Measurements from ENCODE around the gene HNRNPA3. TPM values are rescaled to one million over a fixed set of nuclear protein-coding genes. Genes with fewer than 3 reads are reported as not detected.

The HNRNPA3 gene
- total RNA-seq, 1 experiment from 2014 or later = 179 TPM

DNA sequence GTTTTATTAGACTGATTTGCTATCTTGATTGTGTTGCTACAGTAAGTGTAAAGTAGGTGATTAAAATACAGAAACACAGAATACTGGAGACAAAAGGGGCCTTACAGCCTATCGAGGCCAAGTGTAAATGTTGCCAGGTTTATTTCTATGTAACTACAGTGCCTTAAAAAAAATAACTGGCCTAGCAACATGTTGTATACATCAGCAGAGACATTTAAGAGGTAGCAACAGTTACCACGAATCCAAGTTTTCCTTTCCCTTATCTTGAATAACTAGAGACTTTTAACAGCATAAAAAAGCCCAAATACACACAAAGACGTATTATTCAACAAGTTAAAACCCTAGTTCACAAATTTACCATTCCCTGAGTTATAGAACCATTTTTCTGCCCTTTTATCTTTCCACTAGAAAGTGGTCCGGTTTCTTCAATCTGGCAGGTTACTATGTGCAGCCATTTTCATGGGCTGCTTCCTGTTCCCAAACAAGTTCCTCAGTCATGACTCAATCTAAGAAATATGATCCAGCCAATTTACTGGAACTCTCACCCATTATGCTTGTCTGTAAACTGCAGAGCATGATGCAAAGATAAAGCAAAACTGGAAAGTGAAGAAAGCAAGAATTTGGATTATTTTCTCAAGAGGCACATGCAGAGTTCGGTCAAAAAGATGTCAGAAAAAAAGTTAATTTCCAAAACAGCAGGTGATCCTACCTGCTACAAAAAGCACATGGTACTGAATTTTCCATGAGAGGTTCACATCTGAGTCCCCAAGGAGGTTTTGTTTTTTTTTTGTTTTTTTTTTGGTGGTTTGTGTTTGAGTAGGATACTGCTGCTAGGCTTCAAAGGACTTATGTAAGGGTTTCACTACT is 29.8 kb downstream of the HNRNPA3 start:
- Mint-ChIP-seq H3K9me3 (ENCODE audit: unreplicated experiment) (no peaks in the 10 kb centered on the region), H3K4me1 (ENCODE audit: insufficient read depth, unreplicated experiment) (peaks cover 57% of the 10 kb centered on the region), H3K36me3 (ENCODE audit: insufficient read depth, unreplicated experiment) (peaks cover 54% of the 10 kb centered on the region), H3K4me3 (ENCODE audit: unreplicated experiment) (peak overlapping the region; percentile 70), H3K27ac (ENCODE audit: low read depth, unreplicated experiment) (peak overlapping the region; percentile 97), H3K27me3 (ENCODE audit: insufficient read depth, unreplicated experiment) (no peaks in the 10 kb centered on the region)
- TSS peak; percentile 84 for BruUV-seq (replicated peaks)
- CTCF ChIA-PET = interaction anchor here (1.3 kb wide), 1 partner anchor 54 kb away, joined by 5 read pairs; no protein-coding TSS in a partner anchor
- TF ChIP-seq, protein P1, sequence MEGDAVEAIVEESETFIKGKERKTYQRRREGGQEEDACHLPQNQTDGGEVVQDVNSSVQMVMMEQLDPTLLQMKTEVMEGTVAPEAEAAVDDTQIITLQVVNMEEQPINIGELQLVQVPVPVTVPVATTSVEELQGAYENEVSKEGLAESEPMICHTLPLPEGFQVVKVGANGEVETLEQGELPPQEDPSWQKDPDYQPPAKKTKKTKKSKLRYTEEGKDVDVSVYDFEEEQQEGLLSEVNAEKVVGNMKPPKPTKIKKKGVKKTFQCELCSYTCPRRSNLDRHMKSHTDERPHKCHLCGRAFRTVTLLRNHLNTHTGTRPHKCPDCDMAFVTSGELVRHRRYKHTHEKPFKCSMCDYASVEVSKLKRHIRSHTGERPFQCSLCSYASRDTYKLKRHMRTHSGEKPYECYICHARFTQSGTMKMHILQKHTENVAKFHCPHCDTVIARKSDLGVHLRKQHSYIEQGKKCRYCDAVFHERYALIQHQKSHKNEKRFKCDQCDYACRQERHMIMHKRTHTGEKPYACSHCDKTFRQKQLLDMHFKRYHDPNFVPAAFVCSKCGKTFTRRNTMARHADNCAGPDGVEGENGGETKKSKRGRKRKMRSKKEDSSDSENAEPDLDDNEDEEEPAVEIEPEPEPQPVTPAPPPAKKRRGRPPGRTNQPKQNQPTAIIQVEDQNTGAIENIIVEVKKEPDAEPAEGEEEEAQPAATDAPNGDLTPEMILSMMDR (IDR thresholded peaks at IDR 0.05; ENCODE audit: unreplicated experiment) = no peak
- POLR2A ChIA-PET = interaction anchor here (1.8 to 5.2 kb wide), 5 partner anchors 10 to 84 kb away, joined by 5 to 49 read pairs (median 33); partner anchors contain the start of gene NFE2L2
- intact Hi-C loops (cut with micrococcal nuclease) = loop anchor here (1.0 kb wide), 1 partner anchor 21 kb away; no protein-coding TSS in a partner anchor
- DNase-seq (ENCODE audit: unreplicated experiment) = peak; percentile 88

DNA sequence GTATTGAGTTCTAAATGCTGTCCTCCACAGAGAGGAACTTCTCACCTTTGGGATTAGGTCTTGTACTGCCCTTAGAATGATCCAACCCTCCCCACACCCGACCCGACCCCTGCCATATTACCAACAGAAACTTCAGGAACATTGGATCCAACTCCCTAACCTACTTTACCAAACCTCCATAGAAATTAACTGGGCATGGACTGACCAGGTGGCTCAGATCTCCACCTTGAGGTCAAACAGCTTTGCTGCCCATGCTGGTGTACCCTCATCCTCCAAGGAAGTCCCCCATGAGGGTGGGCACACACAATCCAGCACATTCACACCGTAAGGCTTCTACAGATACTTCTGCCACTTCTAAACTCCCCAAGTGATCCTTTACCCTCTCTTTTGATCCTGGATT is 30.5 kb downstream of the HNRNPA3 start:
- DNase-seq (ENCODE audit: unreplicated experiment) = no peak
- Mint-ChIP-seq H3K4me1 (ENCODE audit: insufficient read depth, unreplicated experiment) (peaks cover 57% of the 10 kb centered on the region), H3K4me3 (ENCODE audit: unreplicated experiment) (peak overlapping the region; percentile 70), H3K36me3 (ENCODE audit: insufficient read depth, unreplicated experiment) (peaks cover 61% of the 10 kb centered on the region), H3K27ac (ENCODE audit: low read depth, unreplicated experiment) (peak overlapping the region; percentile 97), H3K27me3 (ENCODE audit: insufficient read depth, unreplicated experiment) (no peaks in the 10 kb centered on the region), H3K9me3 (ENCODE audit: unreplicated experiment) (no peaks in the 10 kb centered on the region)
- ChIA-PET POLR2A (interaction anchor here (0.6 to 2.5 kb wide), 7 partner anchors 18 to 148 kb away, joined by 3 to 11 read pairs (median 4); partner anchors contain the start of gene NFE2L2), CTCF (interaction anchor here (0.9 to 1.3 kb wide), 2 partner anchors 11 to 53 kb away, joined by 3 to 5 read pairs; no protein-coding TSS in a partner anchor)
- BruUV-seq (replicated peaks) = no TSS peak
- TF ChIP-seq, protein P1 (IDR thresholded peaks at IDR 0.05; ENCODE audit: unreplicated experiment) = no peak
- intact Hi-C loops (cut with micrococcal nuclease) = no loop called here

DNA sequence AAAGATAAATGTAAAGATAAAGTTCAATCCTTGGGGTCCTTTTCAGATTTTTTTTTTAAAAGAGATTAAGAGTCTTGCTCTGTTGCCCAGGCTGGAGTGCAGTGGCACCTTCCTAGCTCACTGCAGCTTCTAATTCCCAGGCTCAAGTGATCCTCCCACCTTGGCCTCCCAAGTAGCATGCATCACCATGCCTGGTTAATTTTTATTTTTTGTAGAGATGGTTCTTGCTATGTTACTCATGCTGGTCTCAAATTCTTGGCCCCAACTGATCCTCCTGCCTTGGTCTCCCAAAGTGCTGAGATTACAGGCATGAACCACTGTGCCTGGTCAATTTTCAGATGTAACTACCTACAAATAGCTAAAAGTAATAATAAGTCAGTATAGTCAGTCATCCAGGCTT is 30.9 kb downstream of the HNRNPA3 start:
- no peak for DNase-seq (ENCODE audit: unreplicated experiment)
- BruUV-seq (replicated peaks) = no TSS peak
- no peaks in the 10 kb centered on the region for H3K9me3 Mint-ChIP-seq (ENCODE audit: unreplicated experiment)
- CTCF ChIA-PET = interaction anchor here (0.7 to 1.3 kb wide), 3 partner anchors 11 to 52 kb away, joined by 3 to 5 read pairs (median 3); no protein-coding TSS in a partner anchor
- peaks cover 54% of the 10 kb centered on the region for H3K4me1 Mint-ChIP-seq (ENCODE audit: insufficient read depth, unreplicated experiment)
- TF ChIP-seq, protein P1 (IDR thresholded peaks at IDR 0.05; ENCODE audit: unreplicated experiment) = no peak
- intact Hi-C loops (cut with micrococcal nuclease) = no loop called here
- H3K4me3 Mint-ChIP-seq (ENCODE audit: unreplicated experiment) = peak overlapping the region; percentile 70
- peak overlapping the region; percentile 97 for H3K27ac Mint-ChIP-seq (ENCODE audit: low read depth, unreplicated experiment)
- POLR2A ChIA-PET = interaction anchor here (0.6 to 2.5 kb wide), 10 partner anchors 9 to 148 kb away, joined by 3 to 11 read pairs (median 4); partner anchors contain the start of gene NFE2L2
- no peaks in the 10 kb centered on the region for H3K27me3 Mint-ChIP-seq (ENCODE audit: insufficient read depth, unreplicated experiment)
- H3K36me3 Mint-ChIP-seq (ENCODE audit: insufficient read depth, unreplicated experiment) = peaks cover 65% of the 10 kb centered on the region

DNA sequence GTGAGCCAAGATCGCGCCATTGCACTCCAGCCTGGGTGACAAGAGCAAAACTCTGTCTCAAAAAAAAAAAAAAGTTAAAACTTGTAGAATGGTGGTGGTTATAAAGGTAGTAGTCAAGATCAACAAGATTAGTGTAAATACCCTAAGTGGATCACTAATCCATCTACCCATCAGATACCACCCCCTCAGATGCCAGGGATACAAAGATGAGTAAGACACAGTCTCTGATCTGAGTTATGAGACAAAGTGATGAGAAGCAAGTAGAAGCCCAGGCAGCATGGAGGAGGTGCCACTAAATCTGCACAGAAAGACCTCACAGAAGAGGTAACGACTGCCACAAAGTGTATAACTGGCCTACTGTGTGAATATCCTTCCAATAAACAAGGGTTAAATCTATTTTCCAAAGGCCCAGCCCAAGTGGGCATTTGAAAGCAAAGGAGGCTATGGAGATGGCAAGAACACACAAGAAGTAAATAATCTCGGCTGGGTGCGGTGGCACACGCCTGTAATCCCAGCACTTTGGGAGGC is 31.7 kb downstream of the HNRNPA3 start:
- Mint-ChIP-seq H3K4me3 (ENCODE audit: unreplicated experiment) (no peak overlapping the region), H3K4me1 (ENCODE audit: insufficient read depth, unreplicated experiment) (peaks cover 51% of the 10 kb centered on the region), H3K9me3 (ENCODE audit: unreplicated experiment) (no peaks in the 10 kb centered on the region), H3K27ac (ENCODE audit: low read depth, unreplicated experiment) (peak overlapping the region; percentile 83), H3K27me3 (ENCODE audit: insufficient read depth, unreplicated experiment) (no peaks in the 10 kb centered on the region), H3K36me3 (ENCODE audit: insufficient read depth, unreplicated experiment) (peaks cover 74% of the 10 kb centered on the region)
- intact Hi-C loops (cut with micrococcal nuclease) = no loop called here
- CTCF ChIA-PET = interaction anchor here (0.6 to 1.3 kb wide), 5 partner anchors 10 to 494 kb away, joined by 3 to 8 read pairs (median 3); no protein-coding TSS in a partner anchor
- POLR2A ChIA-PET = interaction anchor here (0.6 to 2.5 kb wide), 7 partner anchors 8 to 32 kb away, joined by 3 to 11 read pairs (median 3); partner anchors contain the start of gene NFE2L2
- DNase-seq (ENCODE audit: unreplicated experiment) = no peak
- no TSS peak for BruUV-seq (replicated peaks)
- TF ChIP-seq, protein P1 (IDR thresholded peaks at IDR 0.05; ENCODE audit: unreplicated experiment) = no peak

Data from MCF 10A (cell line).